Measurements from ENCODE around the gene RPL10.

GRCh38 chrX:154375156-154375504, 23.0 kb upstream of the RPL10 start:
- TF ChIP-seq, protein P1, sequence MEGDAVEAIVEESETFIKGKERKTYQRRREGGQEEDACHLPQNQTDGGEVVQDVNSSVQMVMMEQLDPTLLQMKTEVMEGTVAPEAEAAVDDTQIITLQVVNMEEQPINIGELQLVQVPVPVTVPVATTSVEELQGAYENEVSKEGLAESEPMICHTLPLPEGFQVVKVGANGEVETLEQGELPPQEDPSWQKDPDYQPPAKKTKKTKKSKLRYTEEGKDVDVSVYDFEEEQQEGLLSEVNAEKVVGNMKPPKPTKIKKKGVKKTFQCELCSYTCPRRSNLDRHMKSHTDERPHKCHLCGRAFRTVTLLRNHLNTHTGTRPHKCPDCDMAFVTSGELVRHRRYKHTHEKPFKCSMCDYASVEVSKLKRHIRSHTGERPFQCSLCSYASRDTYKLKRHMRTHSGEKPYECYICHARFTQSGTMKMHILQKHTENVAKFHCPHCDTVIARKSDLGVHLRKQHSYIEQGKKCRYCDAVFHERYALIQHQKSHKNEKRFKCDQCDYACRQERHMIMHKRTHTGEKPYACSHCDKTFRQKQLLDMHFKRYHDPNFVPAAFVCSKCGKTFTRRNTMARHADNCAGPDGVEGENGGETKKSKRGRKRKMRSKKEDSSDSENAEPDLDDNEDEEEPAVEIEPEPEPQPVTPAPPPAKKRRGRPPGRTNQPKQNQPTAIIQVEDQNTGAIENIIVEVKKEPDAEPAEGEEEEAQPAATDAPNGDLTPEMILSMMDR (IDR thresholded peaks at IDR 0.05; ENCODE audit: control extremely low read depth in 1 of 3, insufficient read depth in 1 of 3, low read depth in 1 of 3, low read length in 3 of 3) = no peak
- TF ChIP-seq TAF1 (IDR thresholded peaks at IDR 0.05; ENCODE audit: low read depth, low read length) (no peak), CBX5 (IDR thresholded peaks at IDR 0.05; ENCODE audit: low read depth, low read length) (no peak)
